GM12864 (cell line): ENCODE data around the gene ACD.

Source experiments
- DNase-seq: peaks from one replicate; pipeline ENCODE4 v3.0.0-alpha.2; 2011; ENCODE audit warnings: low read depth
- H3K4me3 ChIP-seq: 2 replicates; pipeline ENCODE4 v1.5.1; 2011; ENCODE audit warnings: mild to moderate bottlenecking, low read depth, low read length, control low read depth
- TF ChIP-seq, protein P1 (sequence below): IDR thresholded peaks from 2 replicates; pipeline ENCODE4 v1.5.1; 2011; ENCODE audit warnings: low read depth, mild to moderate bottlenecking, moderate library complexity, low read length, control low read depth, inconsistent platforms; ENCODE audit errors: missing control alignments

ACD gene

GRCh38 chr16:67655363-67655762 lies 4.7 kb downstream of the ACD start:
- no peak overlapping the region for H3K4me3 ChIP-seq
- no peak for DNase-seq
- TF ChIP-seq, protein P1, sequence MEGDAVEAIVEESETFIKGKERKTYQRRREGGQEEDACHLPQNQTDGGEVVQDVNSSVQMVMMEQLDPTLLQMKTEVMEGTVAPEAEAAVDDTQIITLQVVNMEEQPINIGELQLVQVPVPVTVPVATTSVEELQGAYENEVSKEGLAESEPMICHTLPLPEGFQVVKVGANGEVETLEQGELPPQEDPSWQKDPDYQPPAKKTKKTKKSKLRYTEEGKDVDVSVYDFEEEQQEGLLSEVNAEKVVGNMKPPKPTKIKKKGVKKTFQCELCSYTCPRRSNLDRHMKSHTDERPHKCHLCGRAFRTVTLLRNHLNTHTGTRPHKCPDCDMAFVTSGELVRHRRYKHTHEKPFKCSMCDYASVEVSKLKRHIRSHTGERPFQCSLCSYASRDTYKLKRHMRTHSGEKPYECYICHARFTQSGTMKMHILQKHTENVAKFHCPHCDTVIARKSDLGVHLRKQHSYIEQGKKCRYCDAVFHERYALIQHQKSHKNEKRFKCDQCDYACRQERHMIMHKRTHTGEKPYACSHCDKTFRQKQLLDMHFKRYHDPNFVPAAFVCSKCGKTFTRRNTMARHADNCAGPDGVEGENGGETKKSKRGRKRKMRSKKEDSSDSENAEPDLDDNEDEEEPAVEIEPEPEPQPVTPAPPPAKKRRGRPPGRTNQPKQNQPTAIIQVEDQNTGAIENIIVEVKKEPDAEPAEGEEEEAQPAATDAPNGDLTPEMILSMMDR: no peak

DNA sequence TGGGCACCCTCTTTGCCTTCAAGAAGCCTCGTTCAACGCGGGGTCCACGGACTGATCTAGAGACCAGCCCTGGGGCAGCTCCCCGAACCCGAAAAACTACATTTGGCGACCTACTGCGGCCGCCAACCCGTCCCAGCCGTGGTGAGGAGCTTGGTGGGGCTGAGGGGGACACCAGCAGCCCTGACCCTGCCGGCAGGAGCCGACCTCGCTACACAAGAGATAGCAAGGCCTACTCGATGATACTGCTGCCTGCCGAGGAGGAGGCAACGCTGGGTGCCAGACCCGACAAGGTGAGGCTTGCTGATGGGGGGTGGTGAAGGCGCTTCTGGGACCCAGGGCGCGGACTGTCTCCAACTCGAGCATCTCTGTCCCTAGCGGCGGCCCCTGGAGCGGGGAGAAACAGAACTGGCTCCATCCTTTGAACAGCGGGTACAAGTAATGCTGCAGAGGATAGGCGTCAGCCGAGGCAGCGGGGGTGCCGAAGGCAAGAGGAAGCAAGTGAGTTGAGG lies 5.6 kb downstream of the ACD start:
- H3K4me3 ChIP-seq: no peak overlapping the region
- no peak for DNase-seq
- TF ChIP-seq, protein P1: no peak

DNA sequence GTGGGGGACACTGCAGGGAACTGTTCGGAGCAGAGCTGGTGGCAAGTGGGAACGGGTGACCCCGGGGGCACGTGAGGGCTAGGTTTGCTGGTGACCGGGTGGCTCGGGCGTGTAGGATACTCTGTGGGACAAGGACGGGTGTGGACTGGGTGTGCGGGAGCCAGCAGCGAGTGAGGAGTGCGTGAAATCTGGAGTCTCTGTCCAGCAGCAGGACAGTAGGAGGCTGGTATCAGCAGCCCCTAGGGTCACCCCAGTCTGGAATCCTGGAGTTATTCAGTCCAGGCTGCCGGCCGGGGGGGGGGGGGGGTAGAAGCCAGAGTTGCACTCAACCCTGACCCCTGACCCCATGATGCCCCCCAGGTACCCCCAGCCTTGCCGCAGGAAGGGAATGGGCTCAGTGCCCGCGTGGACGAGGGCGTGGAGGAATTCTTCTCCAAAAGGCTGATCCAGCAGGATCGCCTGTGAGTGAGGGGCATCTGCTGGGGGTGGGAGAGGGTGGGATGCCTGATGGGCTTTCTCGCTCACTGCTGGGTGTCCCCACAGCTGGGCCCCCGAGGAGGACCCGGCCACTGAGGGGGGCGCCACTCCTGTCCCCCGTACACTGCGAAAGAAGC lies 6.2 kb downstream of the ACD start:
- TF ChIP-seq, protein P1: no peak
- no peak for DNase-seq
- H3K4me3 ChIP-seq: no peak overlapping the region

- DNase-seq: no peak
- no peak overlapping the region for H3K4me3 ChIP-seq
- TF ChIP-seq, protein P1: no peak
These were observed 6.8 kb downstream of the ACD start for GRCh38 chr16:67653128-67653788.

DNA sequence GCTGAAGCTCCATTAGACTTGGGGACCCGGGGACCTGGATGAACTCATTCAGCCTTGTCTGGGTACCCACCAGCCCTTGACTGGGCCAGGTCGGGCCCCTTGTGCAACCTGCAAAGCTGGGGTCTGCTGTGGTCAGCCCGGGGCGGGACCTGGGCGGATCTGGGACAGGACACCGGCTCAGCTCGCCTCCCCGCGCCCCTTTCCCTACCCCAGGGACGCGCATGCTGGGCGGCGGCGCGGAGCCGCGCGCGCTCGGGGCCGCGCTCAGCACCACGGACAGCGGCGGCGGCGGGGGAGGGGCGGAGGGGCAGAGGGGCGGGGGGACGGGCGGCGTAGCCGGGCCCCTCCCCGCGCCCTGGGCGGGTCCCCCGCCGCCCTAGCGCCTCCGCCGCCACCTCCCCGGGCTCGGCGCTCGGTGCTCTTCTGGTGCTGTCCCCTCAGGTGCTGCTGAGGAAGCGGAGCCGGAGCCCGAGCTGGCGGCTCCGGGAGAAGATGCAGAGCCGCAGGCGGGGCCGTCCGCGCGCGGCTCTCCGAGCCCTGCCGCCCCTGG lies 7.4 kb downstream of the ACD start:
- TF ChIP-seq, protein P1: no peak
- H3K4me3 ChIP-seq: no peak overlapping the region
- no peak for DNase-seq

DNA sequence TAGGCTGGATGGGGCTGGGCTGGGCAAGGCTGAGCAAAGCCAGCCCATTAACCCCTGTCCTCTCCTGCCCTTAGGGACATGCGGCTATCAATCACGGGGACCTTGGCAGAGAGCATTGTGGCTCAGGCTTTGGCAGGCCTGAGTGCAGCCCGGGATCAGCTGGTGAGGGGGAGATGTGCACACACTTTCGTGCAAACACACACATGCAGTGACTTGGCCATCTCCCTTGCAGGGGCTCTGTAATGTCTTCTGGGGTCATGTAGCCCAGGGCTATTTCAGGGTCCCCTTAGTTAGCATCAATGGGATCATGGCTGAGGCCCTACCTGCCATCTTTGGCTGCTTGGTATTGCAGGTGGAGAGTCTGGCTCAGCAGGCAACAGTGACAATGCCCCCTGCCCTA lies 8.2 kb downstream of the ACD start:
- H3K4me3 ChIP-seq: no peak overlapping the region

More for the DNA sequence above, 8.2 kb downstream of the ACD start:
- no peak for DNase-seq
- TF ChIP-seq, protein P1: no peak
